WTC11 (cell line): ENCODE data around the gene FHOD3.

ENCODE experiments used
- ATF3 ChIP-seq: sonication (generic); formaldehyde crosslinking; conservative IDR thresholded peaks from 2 replicates; pipeline ENCODE4 v1.8.1; 2022; ENCODE audit warnings: mild to moderate bottlenecking, missing genetic modification reagents
- CREM ChIP-seq: sonication (generic); formaldehyde crosslinking; IDR thresholded peaks from 2 replicates; pipeline ENCODE4 v1.8.1; 2022; ENCODE audit warnings: mild to moderate bottlenecking, missing genetic modification reagents, moderate library complexity
- ELF4 ChIP-seq: sonication (generic); formaldehyde crosslinking; IDR thresholded peaks from 2 replicates; pipeline ENCODE4 v1.8.1; 2022; ENCODE audit warnings: low read depth, mild to moderate bottlenecking, moderate library complexity, missing genetic modification reagents
- ETV6 ChIP-seq: sonication (generic); formaldehyde crosslinking; IDR thresholded peaks from 2 replicates; pipeline ENCODE4 v1.8.1; 2022; ENCODE audit warnings: mild to moderate bottlenecking, missing genetic modification reagents
- IRF1 ChIP-seq: sonication (generic); formaldehyde crosslinking; IDR thresholded peaks from 2 replicates; pipeline ENCODE4 v1.8.0; 2023; ENCODE audit warnings: missing genetic modification reagents
- TCF7 ChIP-seq: sonication (generic); formaldehyde crosslinking; IDR thresholded peaks from 2 replicates; pipeline ENCODE4 v1.8.0; 2022; ENCODE audit warnings: mild to moderate bottlenecking, low read depth, missing genetic modification reagents, moderate library complexity
- ZNF138 ChIP-seq: sonication (generic); formaldehyde crosslinking; conservative IDR thresholded peaks from 2 replicates; pipeline ENCODE4 v1.8.1; 2022; ENCODE audit warnings: mild to moderate bottlenecking, moderate library complexity, missing genetic modification reagents
- ZNF281 ChIP-seq: sonication (generic); formaldehyde crosslinking; IDR thresholded peaks from 2 replicates; pipeline ENCODE4 v1.8.0; 2023; ENCODE audit warnings: mild to moderate bottlenecking, missing genetic modification reagents
- TF ChIP-seq, protein P1 (sequence below): fragments of 200-600 bp; IDR thresholded peaks from 2 replicates; pipeline ENCODE4 v1.8.0; 2022; ENCODE audit warnings: antibody characterized with exemption
- TF ChIP-seq, protein P2 (sequence below): sonication (generic); formaldehyde crosslinking; IDR thresholded peaks from 2 replicates; pipeline ENCODE4 v1.8.0; 2023; ENCODE audit warnings: missing genetic modification reagents, mild to moderate bottlenecking, borderline replicate concordance
- TF ChIP-seq, protein P3 (sequence below): fragments of 250-450 bp; sonication (Bioruptor Pico); IDR thresholded peaks from 2 replicates; pipeline ENCODE4 v1.9.0; 2021; ENCODE audit warnings: mild to moderate bottlenecking

- no peak for TF ChIP-seq ATF3 (CRISPR knock-in tag)
- TF ChIP-seq, protein P1, sequence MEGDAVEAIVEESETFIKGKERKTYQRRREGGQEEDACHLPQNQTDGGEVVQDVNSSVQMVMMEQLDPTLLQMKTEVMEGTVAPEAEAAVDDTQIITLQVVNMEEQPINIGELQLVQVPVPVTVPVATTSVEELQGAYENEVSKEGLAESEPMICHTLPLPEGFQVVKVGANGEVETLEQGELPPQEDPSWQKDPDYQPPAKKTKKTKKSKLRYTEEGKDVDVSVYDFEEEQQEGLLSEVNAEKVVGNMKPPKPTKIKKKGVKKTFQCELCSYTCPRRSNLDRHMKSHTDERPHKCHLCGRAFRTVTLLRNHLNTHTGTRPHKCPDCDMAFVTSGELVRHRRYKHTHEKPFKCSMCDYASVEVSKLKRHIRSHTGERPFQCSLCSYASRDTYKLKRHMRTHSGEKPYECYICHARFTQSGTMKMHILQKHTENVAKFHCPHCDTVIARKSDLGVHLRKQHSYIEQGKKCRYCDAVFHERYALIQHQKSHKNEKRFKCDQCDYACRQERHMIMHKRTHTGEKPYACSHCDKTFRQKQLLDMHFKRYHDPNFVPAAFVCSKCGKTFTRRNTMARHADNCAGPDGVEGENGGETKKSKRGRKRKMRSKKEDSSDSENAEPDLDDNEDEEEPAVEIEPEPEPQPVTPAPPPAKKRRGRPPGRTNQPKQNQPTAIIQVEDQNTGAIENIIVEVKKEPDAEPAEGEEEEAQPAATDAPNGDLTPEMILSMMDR: no peak
- TF ChIP-seq, protein P2, sequence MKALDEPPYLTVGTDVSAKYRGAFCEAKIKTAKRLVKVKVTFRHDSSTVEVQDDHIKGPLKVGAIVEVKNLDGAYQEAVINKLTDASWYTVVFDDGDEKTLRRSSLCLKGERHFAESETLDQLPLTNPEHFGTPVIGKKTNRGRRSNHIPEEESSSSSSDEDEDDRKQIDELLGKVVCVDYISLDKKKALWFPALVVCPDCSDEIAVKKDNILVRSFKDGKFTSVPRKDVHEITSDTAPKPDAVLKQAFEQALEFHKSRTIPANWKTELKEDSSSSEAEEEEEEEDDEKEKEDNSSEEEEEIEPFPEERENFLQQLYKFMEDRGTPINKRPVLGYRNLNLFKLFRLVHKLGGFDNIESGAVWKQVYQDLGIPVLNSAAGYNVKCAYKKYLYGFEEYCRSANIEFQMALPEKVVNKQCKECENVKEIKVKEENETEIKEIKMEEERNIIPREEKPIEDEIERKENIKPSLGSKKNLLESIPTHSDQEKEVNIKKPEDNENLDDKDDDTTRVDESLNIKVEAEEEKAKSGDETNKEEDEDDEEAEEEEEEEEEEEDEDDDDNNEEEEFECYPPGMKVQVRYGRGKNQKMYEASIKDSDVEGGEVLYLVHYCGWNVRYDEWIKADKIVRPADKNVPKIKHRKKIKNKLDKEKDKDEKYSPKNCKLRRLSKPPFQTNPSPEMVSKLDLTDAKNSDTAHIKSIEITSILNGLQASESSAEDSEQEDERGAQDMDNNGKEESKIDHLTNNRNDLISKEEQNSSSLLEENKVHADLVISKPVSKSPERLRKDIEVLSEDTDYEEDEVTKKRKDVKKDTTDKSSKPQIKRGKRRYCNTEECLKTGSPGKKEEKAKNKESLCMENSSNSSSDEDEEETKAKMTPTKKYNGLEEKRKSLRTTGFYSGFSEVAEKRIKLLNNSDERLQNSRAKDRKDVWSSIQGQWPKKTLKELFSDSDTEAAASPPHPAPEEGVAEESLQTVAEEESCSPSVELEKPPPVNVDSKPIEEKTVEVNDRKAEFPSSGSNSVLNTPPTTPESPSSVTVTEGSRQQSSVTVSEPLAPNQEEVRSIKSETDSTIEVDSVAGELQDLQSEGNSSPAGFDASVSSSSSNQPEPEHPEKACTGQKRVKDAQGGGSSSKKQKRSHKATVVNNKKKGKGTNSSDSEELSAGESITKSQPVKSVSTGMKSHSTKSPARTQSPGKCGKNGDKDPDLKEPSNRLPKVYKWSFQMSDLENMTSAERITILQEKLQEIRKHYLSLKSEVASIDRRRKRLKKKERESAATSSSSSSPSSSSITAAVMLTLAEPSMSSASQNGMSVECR (CRISPR knock-in tag): no peak
- no peak for TF ChIP-seq ETV6 (CRISPR knock-in tag)
- TF ChIP-seq ZNF281 (CRISPR knock-in tag): no peak
- TF ChIP-seq CREM (CRISPR knock-in tag): no peak
- no peak for TF ChIP-seq TCF7
- TF ChIP-seq IRF1 (CRISPR knock-in tag): no peak
- no peak for TF ChIP-seq ELF4
- TF ChIP-seq, protein P3, sequence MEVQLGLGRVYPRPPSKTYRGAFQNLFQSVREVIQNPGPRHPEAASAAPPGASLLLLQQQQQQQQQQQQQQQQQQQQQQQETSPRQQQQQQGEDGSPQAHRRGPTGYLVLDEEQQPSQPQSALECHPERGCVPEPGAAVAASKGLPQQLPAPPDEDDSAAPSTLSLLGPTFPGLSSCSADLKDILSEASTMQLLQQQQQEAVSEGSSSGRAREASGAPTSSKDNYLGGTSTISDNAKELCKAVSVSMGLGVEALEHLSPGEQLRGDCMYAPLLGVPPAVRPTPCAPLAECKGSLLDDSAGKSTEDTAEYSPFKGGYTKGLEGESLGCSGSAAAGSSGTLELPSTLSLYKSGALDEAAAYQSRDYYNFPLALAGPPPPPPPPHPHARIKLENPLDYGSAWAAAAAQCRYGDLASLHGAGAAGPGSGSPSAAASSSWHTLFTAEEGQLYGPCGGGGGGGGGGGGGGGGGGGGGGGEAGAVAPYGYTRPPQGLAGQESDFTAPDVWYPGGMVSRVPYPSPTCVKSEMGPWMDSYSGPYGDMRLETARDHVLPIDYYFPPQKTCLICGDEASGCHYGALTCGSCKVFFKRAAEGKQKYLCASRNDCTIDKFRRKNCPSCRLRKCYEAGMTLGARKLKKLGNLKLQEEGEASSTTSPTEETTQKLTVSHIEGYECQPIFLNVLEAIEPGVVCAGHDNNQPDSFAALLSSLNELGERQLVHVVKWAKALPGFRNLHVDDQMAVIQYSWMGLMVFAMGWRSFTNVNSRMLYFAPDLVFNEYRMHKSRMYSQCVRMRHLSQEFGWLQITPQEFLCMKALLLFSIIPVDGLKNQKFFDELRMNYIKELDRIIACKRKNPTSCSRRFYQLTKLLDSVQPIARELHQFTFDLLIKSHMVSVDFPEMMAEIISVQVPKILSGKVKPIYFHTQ (CRISPR knock-in tag): no peak
- TF ChIP-seq ZNF138 (CRISPR knock-in tag): no peak
Observed at GRCh38 chr18:36597636-36598035, 300.1 kb downstream of the FHOD3 start.
